K562 (cell line): ENCODE results near the gene SEPTIN12. TPM values are rescaled to one million over a fixed set of nuclear protein-coding genes. Genes with fewer than 3 reads are reported as not detected.

Experiments
- ATAC-seq: fragments of 200-7000 bp; cut with Tn5 transposase; 3 replicates; pipeline ENCODE4 v1.9.1; 2020; ENCODE audit warnings: moderate library complexity
- BruUV-seq: library from RNA; stranded (reverse); fragments of 400-500 nt; replicated peaks from 2 replicates; lab custom pipeline; 2021; lab: Mats Ljungman, UMichigan
- CTCF ChIA-PET: fragments of 300-600 bp; formaldehyde crosslinking; extraction: SDS; loops from one replicate; lab custom pipeline; 2021; ENCODE audit warnings: low intra/inter-chr PET ratio; lab: Yijun Ruan, JAX
- POLR2A ChIA-PET: fragments of 300-600, 350-650 bp; sonication (Branson Sonifier 250); formaldehyde crosslinking; extraction: SDS; loops from one replicate; lab custom pipeline; 2021; ENCODE audit warnings: antibody characterized with exemption, inconsistent platforms; lab: Yijun Ruan, JAX
- DNase-seq, 4 experiments: peaks; one replicate each; pipeline versions ENCODE4 v3.0.0 to v3.0.0-alpha.2; 2011 to 2018; ENCODE audit warnings: low spot score in 3 of 4, mixed read lengths in 3 of 4; ENCODE audit errors: extremely low read depth in 1 of 4
- FAIRE-seq: peaks from 2 replicates; lab custom pipeline; 2011; peaks lifted over from hg19 to GRCh38; lab: Jason Lieb, UNC
- H2AFZ ChIP-seq: 2 replicates; pipeline ENCODE4 v1.6.0; 2011; ENCODE audit warnings: low read depth, low read length, control low read depth, inconsistent platforms
- H3K27ac ChIP-seq: fragments of 200-600 bp; 3 replicates; pipeline ENCODE4 v1.8.0; 2011; ENCODE audit warnings: low read depth, mild to moderate bottlenecking, control low read depth, inconsistent platforms, low read length, moderate library complexity, mixed read lengths; ENCODE audit errors: extremely low read depth
- H3K27me3 ChIP-seq, 2 experiments: fragments of 300-600 bp in 1 of 2; 2 replicates in 1 of 2; 3 replicates in 1 of 2; pipeline versions ENCODE4 v1.6.0 to v1.8.0; 2011; ENCODE audit warnings: inconsistent platforms in 2 of 2, low read length in 2 of 2, mild to moderate bottlenecking in 1 of 2, mixed read lengths in 1 of 2, moderate library complexity in 1 of 2; ENCODE audit not compliant: control insufficient read depth in 2 of 2, insufficient read depth in 2 of 2
- H3K36me3 ChIP-seq: fragments of 300-600 bp; 3 replicates; pipeline ENCODE4 v1.8.0; 2011; ENCODE audit warnings: mild to moderate bottlenecking, low read length, inconsistent platforms; ENCODE audit not compliant: control insufficient read depth, insufficient read depth
- H3K4me1 ChIP-seq, 2 experiments: fragments of 200-600 bp in 1 of 2; replicated peaks in 1 of 2; 2 replicates in 1 of 2; 3 replicates in 1 of 2; pipeline versions ENCODE4 v1.5.1 to v1.8.0; 2011; ENCODE audit warnings: inconsistent platforms in 2 of 2, low read length in 2 of 2, mild to moderate bottlenecking in 1 of 2, mixed read lengths in 1 of 2, moderate library complexity in 1 of 2; ENCODE audit not compliant: control insufficient read depth in 2 of 2, insufficient read depth in 2 of 2
- H3K4me2 ChIP-seq: 2 replicates; pipeline ENCODE4 v1.6.1; 2011; ENCODE audit warnings: low read length, control low read depth, inconsistent platforms, mixed read lengths; ENCODE audit not compliant: insufficient read depth
- H3K4me3 ChIP-seq: fragments of 200-600 bp; sonication (generic), shearing (Covaris generic); 2 replicates; pipeline ENCODE4 v1.5.1; 2016; ENCODE audit warnings: control low read depth, inconsistent platforms
- H3K79me2 ChIP-seq: fragments of 200-600 bp; 3 replicates; pipeline ENCODE4 v1.8.0; 2011; ENCODE audit warnings: low read length, inconsistent platforms; ENCODE audit not compliant: control insufficient read depth, insufficient read depth
- H3K9ac ChIP-seq, 2 experiments: 2 replicates each; pipeline versions ENCODE4 v1.6.0 to v1.6.1; 2011; ENCODE audit warnings: low read depth in 2 of 2, low read length in 2 of 2, control low read depth in 1 of 2, inconsistent platforms in 1 of 2, mild to moderate bottlenecking in 1 of 2, mixed read lengths in 1 of 2; ENCODE audit not compliant: insufficient read depth in 1 of 2
- H3K9me1 ChIP-seq: one replicate; pipeline ENCODE4 v1.6.0; 2011; ENCODE audit warnings: inconsistent platforms, mild to moderate bottlenecking, low read length, moderate library complexity; ENCODE audit not compliant: control insufficient read depth, insufficient read depth
- H3K9me3 ChIP-seq: replicated peaks from 2 replicates; pipeline ENCODE4 v1.5.1; 2011; ENCODE audit warnings: low read depth, low read length, inconsistent platforms; ENCODE audit not compliant: control insufficient read depth, insufficient read depth
- H4K20me1 ChIP-seq: replicated peaks from 2 replicates; pipeline ENCODE4 v1.6.1; 2011; ENCODE audit warnings: low read length, inconsistent platforms, mixed read lengths; ENCODE audit not compliant: control insufficient read depth, insufficient read depth
- BCLAF1 ChIP-seq, 2 experiments: fragments of 450-650 bp in 1 of 2; IDR thresholded peaks; 2 replicates each; pipeline ENCODE4 v1.6.1; 2011 to 2017; ENCODE audit warnings: low read depth in 2 of 2, antibody characterized with exemption in 1 of 2, borderline replicate concordance in 1 of 2, low read length in 1 of 2, mild to moderate bottlenecking in 1 of 2, mixed read lengths in 1 of 2; ENCODE audit not compliant: control insufficient read depth in 1 of 2
- HDGF ChIP-seq: fragments of 450-650 bp; IDR thresholded peaks from 2 replicates; pipeline ENCODE4 v1.6.1; 2016
- HLTF ChIP-seq: fragments of 450-650 bp; IDR thresholded peaks from 2 replicates; pipeline ENCODE4 v1.6.1; 2016
- ILF3 ChIP-seq: fragments of 450-650 bp; IDR thresholded peaks from 2 replicates; pipeline ENCODE4 v1.6.1; 2018; ENCODE audit warnings: antibody characterized with exemption, mild to moderate bottlenecking, moderate library complexity, borderline replicate concordance
- KLF13 ChIP-seq: fragments of 450-650 bp; IDR thresholded peaks from 2 replicates; pipeline ENCODE4 v1.6.1; 2016; ENCODE audit warnings: missing genetic modification characterization, low read depth, mild to moderate bottlenecking, missing compliant biosample characterization, moderate library complexity, borderline replicate concordance
- MIER1 ChIP-seq: fragments of 450-650 bp; IDR thresholded peaks from 2 replicates; pipeline ENCODE4 v1.6.1; 2016; ENCODE audit warnings: antibody characterized with exemption, mild to moderate bottlenecking, low read depth
- NELFE ChIP-seq: IDR thresholded peaks from 2 replicates; pipeline ENCODE4 v1.6.1; 2011; ENCODE audit warnings: mild to moderate bottlenecking; ENCODE audit not compliant: insufficient read depth, insufficient read length
- POLR3A ChIP-seq: IDR thresholded peaks from 2 replicates; pipeline ENCODE4 v1.6.1; 2011; ENCODE audit warnings: borderline replicate concordance, mild to moderate bottlenecking, moderate library complexity; ENCODE audit not compliant: insufficient read length, insufficient read depth; ENCODE audit errors: extremely low read depth
- RFX1 ChIP-seq: fragments of 450-650 bp; IDR thresholded peaks from 2 replicates; pipeline ENCODE4 v1.6.1; 2016; ENCODE audit warnings: mild to moderate bottlenecking, moderate library complexity
- SIN3A ChIP-seq, 2 experiments: fragments of 150-350 bp in 1 of 2; IDR thresholded peaks; 2 replicates each; pipeline ENCODE4 v1.6.1; 2011 to 2016; ENCODE audit warnings: borderline replicate concordance in 2 of 2, low read depth in 2 of 2, low read length in 2 of 2, mild to moderate bottlenecking in 2 of 2, moderate library complexity in 2 of 2; ENCODE audit not compliant: control insufficient read depth in 1 of 2
- TEAD1 ChIP-seq, 2 experiments: fragments of 450-650 bp in 1 of 2; sonication (generic) in 1 of 2; formaldehyde crosslinking; IDR thresholded peaks; 2 replicates each; pipeline versions ENCODE4 v1.4.0 to v1.8.0; 2020 to 2022; ENCODE audit warnings: mild to moderate bottlenecking in 2 of 2, missing genetic modification reagents in 1 of 2
- ZNF23 ChIP-seq: fragments of 250-450 bp; sonication (Bioruptor Pico); IDR thresholded peaks from 2 replicates; pipeline ENCODE4 v1.4.0; 2020; ENCODE audit warnings: mild to moderate bottlenecking
- ZNF589 ChIP-seq: fragments of 200-800 bp; sonication (Bioruptor generic); IDR thresholded peaks from 2 replicates; pipeline ENCODE4 v1.6.1; 2016; ENCODE audit warnings: low read depth, missing genetic modification characterization, missing compliant biosample characterization
- ZNF785 ChIP-seq: fragments of 250-450 bp; sonication (Bioruptor Pico); IDR thresholded peaks from 2 replicates; pipeline ENCODE4 v1.4.0; 2020; ENCODE audit warnings: mild to moderate bottlenecking
- WGBS: fragments of 100-300 bp; shearing (Covaris generic); methylation state at CpG from one replicate; pipeline ENCODE4 v1.1.6; 2016; ENCODE audit warnings: low coverage, mixed read lengths; ENCODE audit not compliant: insufficient coverage; ENCODE audit errors: missing lambda C conversion rate; 5-methylcytosine and 5-hydroxymethylcytosine counted together
- in situ Hi-C: fragments of 300-500 bp; cut with MboI; formaldehyde crosslinking; loops from 4 replicates; pipeline ENCODE4 v1.15.0; 2018; ENCODE audit warnings: inconsistent platforms, mixed read lengths
- intact Hi-C: fragments of 100-400 bp; cut with micrococcal nuclease; formaldehyde crosslinking; loops from 2 replicates; pipeline ENCODE4 v1.14.2; 2022
- polyA plus RNA-seq, 8 experiments: library from polyadenylated mRNA; depleted of rRNA in 4 of 8; stranded (reverse) in 5 of 8; unstranded in 3 of 8; fragments of >200 nt; fragmentation: Nextera tagmentation in 2 of 8; fragmentation: Illumina TruSeq in 1 of 8; extraction: Ambion mirVana in 2 of 8; extraction: Trizol in 1 of 8; gene quantifications; 2 replicates each; pipeline versions ENCODE4 v1.2.1 to v1.2.3, GENCODE V29; 2011 to 2014; ENCODE audit warnings: inconsistent platforms in 1 of 8, missing spikeins in 1 of 8
- total RNA-seq, 7 experiments: library from RNA; depleted of rRNA in 6 of 7; stranded (reverse); fragments of >200 nt in 6 of 7; fragmentation: Illumina TruSeq in 2 of 7; extraction: Trizol in 2 of 7; gene quantifications; 2 replicates each; pipeline versions ENCODE4 v1.2.1 to v1.2.3, GENCODE V29; 2011 to 2021; ENCODE audit warnings: low replicate concordance in 1 of 7

SEPTIN12 gene
- total and polyA plus RNA-seq, 9 of the 15 experiments (the other 6 are each of a cell fraction or from before 2014, with no cell fraction given) = not detected

GRCh38 chr16:4783251-4783950, 4.7 kb downstream of the SEPTIN12 start:
- ChIA-PET POLR2A (no interaction called here), CTCF (no interaction called here)
- Histone ChIP-seq H3K9me1 (no peaks in the 10 kb centered on the region), H3K4me1 (peaks cover 14 to 21% of the 10 kb centered on the region in 2 experiments; a peak in 4 of 5 replicates), H4K20me1 (no peaks in the 10 kb centered on the region), H3K36me3 (no peaks in the 10 kb centered on the region), H3K9ac (no peak overlapping the region), H3K27ac (no peak overlapping the region), H3K79me2 (no peaks in the 10 kb centered on the region), H3K9me3 (no peaks in the 10 kb centered on the region), H3K27me3 (no peaks in the 10 kb centered on the region)
- FAIRE-seq = no peak
- intact Hi-C loops (no loop called here), in situ Hi-C loops (no loop called here)
- no peak for ATAC-seq
- no TSS peak for BruUV-seq
- DNase-seq = no peak
- WGBS = 51% methylated on average over 21 of the region's 25 CpGs
- TF ChIP-seq HDGF (no peak), BCLAF1 (IDR thresholded peaks at IDR 0.05; ENCODE audit: borderline replicate concordance in 1 of 2, control insufficient read depth in 1 of 2, low read depth in 2 of 2, low read length in 1 of 2) (no peak), ZNF589 (CRISPR knock-in tag) (no peak), ZNF23 (no peak), SIN3A (IDR thresholded peaks at IDR 0.05; ENCODE audit: borderline replicate concordance in 2 of 2, control insufficient read depth in 1 of 2, low read depth in 2 of 2, low read length in 2 of 2) (no peak), TEAD1 (CRISPR knock-in tag; IDR thresholded peaks at IDR 0.05) (no peak), POLR3A (no peak), RFX1 (no peak), ZNF785 (CRISPR knock-in tag) (no peak), KLF13 (tag) (no peak), HLTF (no peak), MIER1 (no peak), ILF3 (no peak), NELFE (no peak)
- TF ChIP-seq, all 486 proteins: peak for 0
- Histone ChIP-seq H3K4me3 (no peak overlapping the region), H2AFZ (no peak overlapping the region), H3K4me2 (no peak overlapping the region)
